Activated B cell treated with CpG ODN at 0.5 μM for 24 hours (primary cell): ENCODE data around the gene LRRC49. TPM values are rescaled to one million over a fixed set of nuclear protein-coding genes. Genes with fewer than 3 reads are reported as not detected.

Experiments used
- ATAC-seq: fragments of 200-7000 bp; cut with Tn5 transposase; one replicate; pipeline ENCODE4 v1.10.0; 2021; ENCODE audit warnings: low read depth, mild to moderate bottlenecking, moderate library complexity
- CTCF ChIA-PET: fragments of 350-600 bp; sonication (Branson Sonifier 250); formaldehyde crosslinking; loops from one replicate; lab custom pipeline; 2021; ENCODE audit warnings: antibody characterized with exemption; lab: Charles Lee
- POLR2A ChIA-PET: fragments of 350-600 bp; sonication (Branson Sonifier 250); formaldehyde crosslinking; loops from one replicate; lab custom pipeline; 2021; ENCODE audit warnings: antibody characterized with exemption; lab: Charles Lee
- DNase-seq: peaks from one replicate; pipeline ENCODE4 v3.0.0; 2022
- H3K27ac Mint-ChIP-seq: one replicate; pipeline ENCODE4 v1.8.0; 2020; ENCODE audit warnings: mixed read lengths
- H3K27me3 Mint-ChIP-seq: one replicate; pipeline ENCODE4 v1.8.0; 2021; ENCODE audit warnings: mixed read lengths
- H3K36me3 Mint-ChIP-seq: one replicate; pipeline ENCODE4 v1.8.0; 2021; ENCODE audit warnings: low read depth, mixed read lengths
- H3K4me1 Mint-ChIP-seq: one replicate; pipeline ENCODE4 v1.8.0; 2021; ENCODE audit warnings: mixed read lengths
- H3K4me3 Mint-ChIP-seq: one replicate; pipeline ENCODE4 v1.8.0; 2020; ENCODE audit warnings: mild to moderate bottlenecking, mixed read lengths
- H3K9me3 Mint-ChIP-seq: one replicate; pipeline ENCODE4 v1.8.0; 2020; ENCODE audit warnings: mixed read lengths
- intact Hi-C: fragments of 100-400 bp; cut with micrococcal nuclease; formaldehyde crosslinking; loops from one replicate; pipeline ENCODE4 v1.15.1; 2024
- total RNA-seq: library from RNA; stranded (reverse); gene quantifications from 2 replicates; pipeline ENCODE4 v1.2.3, GENCODE V29; 2022
- TF ChIP-seq, protein P1 (sequence below): fragments of 200-600 bp; IDR thresholded peaks from one replicate; pipeline ENCODE4 v1.8.0; 2022; ENCODE audit warnings: antibody characterized with exemption, mild to moderate bottlenecking

LRRC49 gene
- total RNA-seq, 1 donor from 2014 or later: 0.84 TPM

DNA sequence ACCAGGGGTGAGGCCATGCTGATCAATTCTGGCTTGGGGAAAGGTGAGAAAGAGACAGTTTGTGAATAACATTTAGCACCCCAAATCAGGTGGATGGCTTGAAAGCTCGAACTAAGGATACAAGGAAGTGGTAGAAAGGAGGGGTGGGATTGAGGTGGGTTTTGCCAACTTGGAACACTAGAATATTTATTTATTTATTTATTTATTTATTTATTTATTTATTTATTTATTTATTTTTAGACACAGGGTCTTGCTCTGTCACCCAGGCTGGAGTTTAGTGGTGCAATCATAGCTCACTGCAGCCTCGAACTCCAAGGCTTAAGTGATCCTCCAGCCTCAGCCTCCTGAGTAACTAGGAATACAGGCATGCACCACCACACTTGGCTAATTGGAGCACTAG lies 191.6 kb downstream of the LRRC49 start:
- Mint-ChIP-seq H3K4me3 (no peak overlapping the region), H3K4me1 (no peaks in the 10 kb centered on the region), H3K36me3 (no peaks in the 10 kb centered on the region), H3K9me3 (peaks cover 14% of the 10 kb centered on the region), H3K27me3 (peaks cover 9% of the 10 kb centered on the region), H3K27ac (no peak overlapping the region)
- CTCF ChIA-PET: no interaction called here
- ATAC-seq (no peak), DNase-seq (no peak)
- POLR2A ChIA-PET: no interaction called here
- intact Hi-C loops: no loop called here
- TF ChIP-seq, protein P1, sequence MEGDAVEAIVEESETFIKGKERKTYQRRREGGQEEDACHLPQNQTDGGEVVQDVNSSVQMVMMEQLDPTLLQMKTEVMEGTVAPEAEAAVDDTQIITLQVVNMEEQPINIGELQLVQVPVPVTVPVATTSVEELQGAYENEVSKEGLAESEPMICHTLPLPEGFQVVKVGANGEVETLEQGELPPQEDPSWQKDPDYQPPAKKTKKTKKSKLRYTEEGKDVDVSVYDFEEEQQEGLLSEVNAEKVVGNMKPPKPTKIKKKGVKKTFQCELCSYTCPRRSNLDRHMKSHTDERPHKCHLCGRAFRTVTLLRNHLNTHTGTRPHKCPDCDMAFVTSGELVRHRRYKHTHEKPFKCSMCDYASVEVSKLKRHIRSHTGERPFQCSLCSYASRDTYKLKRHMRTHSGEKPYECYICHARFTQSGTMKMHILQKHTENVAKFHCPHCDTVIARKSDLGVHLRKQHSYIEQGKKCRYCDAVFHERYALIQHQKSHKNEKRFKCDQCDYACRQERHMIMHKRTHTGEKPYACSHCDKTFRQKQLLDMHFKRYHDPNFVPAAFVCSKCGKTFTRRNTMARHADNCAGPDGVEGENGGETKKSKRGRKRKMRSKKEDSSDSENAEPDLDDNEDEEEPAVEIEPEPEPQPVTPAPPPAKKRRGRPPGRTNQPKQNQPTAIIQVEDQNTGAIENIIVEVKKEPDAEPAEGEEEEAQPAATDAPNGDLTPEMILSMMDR: no peak

GRCh38 chr15:71085809-71086208 lies 193.2 kb downstream of the LRRC49 start:
- ATAC-seq: no peak
- H3K4me3 Mint-ChIP-seq: no peak overlapping the region
- peaks cover 14% of the 10 kb centered on the region for H3K9me3 Mint-ChIP-seq
- intact Hi-C loops: no loop called here
- TF ChIP-seq, protein P1: no peak
- H3K27me3 Mint-ChIP-seq: peaks cover 9% of the 10 kb centered on the region
- H3K4me1 Mint-ChIP-seq: no peaks in the 10 kb centered on the region
- ChIA-PET CTCF (no interaction called here), POLR2A (no interaction called here)
- no peak for DNase-seq
- H3K27ac Mint-ChIP-seq: no peak overlapping the region
- no peaks in the 10 kb centered on the region for H3K36me3 Mint-ChIP-seq

DNA sequence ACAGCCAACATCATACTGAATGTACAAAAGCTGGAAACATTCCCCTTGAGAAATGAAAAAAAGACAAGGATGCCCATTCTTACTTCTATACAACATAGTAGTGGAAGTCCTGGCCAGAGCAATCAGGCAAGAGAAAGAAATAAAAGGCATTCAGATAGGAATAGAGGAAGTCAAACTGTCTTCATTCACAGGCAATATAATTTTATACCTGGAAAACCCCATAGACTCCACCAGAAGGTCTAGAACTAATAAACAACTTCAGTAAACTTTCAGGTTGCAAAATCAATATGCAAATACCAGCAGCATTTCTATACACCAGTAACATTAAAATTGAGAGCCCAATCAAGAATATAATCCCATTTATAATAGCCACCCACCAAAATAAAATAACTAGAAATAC lies 195.5 kb downstream of the LRRC49 start:
- DNase-seq (no peak), ATAC-seq (no peak)
- no peak overlapping the region for H3K4me3 Mint-ChIP-seq
- TF ChIP-seq, protein P1: no peak
- intact Hi-C loops: no loop called here
- peaks cover 14% of the 10 kb centered on the region for H3K9me3 Mint-ChIP-seq
- peaks cover 8% of the 10 kb centered on the region for H3K27me3 Mint-ChIP-seq
- H3K36me3 Mint-ChIP-seq: no peaks in the 10 kb centered on the region
- CTCF ChIA-PET: no interaction called here
- no peak overlapping the region for H3K27ac Mint-ChIP-seq
- H3K4me1 Mint-ChIP-seq: no peaks in the 10 kb centered on the region
- POLR2A ChIA-PET: no interaction called here

- Mint-ChIP-seq H3K27ac (no peak overlapping the region), H3K36me3 (no peaks in the 10 kb centered on the region), H3K4me1 (no peaks in the 10 kb centered on the region), H3K4me3 (no peak overlapping the region), H3K27me3 (peaks cover 8% of the 10 kb centered on the region), H3K9me3 (peaks cover 14% of the 10 kb centered on the region)
- DNase-seq: no peak
- ChIA-PET CTCF (no interaction called here), POLR2A (no interaction called here)
- no peak for ATAC-seq
- TF ChIP-seq, protein P1: no peak
- intact Hi-C loops: no loop called here
Observed at GRCh38 chr15:71088683-71089082, 196.1 kb downstream of the LRRC49 start.

GRCh38 chr15:71089801-71090200 lies 197.2 kb downstream of the LRRC49 start:
- ATAC-seq: no peak
- no peak overlapping the region for H3K27ac Mint-ChIP-seq
- H3K4me1 Mint-ChIP-seq: no peaks in the 10 kb centered on the region
- TF ChIP-seq, protein P1: no peak
- ChIA-PET POLR2A (no interaction called here), CTCF (no interaction called here)
- DNase-seq: no peak
- no peak overlapping the region for H3K4me3 Mint-ChIP-seq
- H3K36me3 Mint-ChIP-seq: no peaks in the 10 kb centered on the region
- peaks cover 14% of the 10 kb centered on the region for H3K9me3 Mint-ChIP-seq
- intact Hi-C loops: no loop called here
- H3K27me3 Mint-ChIP-seq: peaks cover 4% of the 10 kb centered on the region
